C4-2B (cell line): ENCODE results near the gene AP4E1.
A peak's percentile ranks its signal among the peaks of the same experiment; 100 is the strongest.
"Not testable (repeated sequence)": the region's sequence is repeated elsewhere in the genome, so short reads cannot be mapped to it uniquely, and the experiment has no call there.

Experiments used
- H3K27ac ChIP-seq: fragments of 450-650 bp; 2 replicates; pipeline ENCODE4 v1.5.1; 2017
- CTCF ChIP-seq: fragments of 450-650 bp; conservative IDR thresholded peaks from 2 replicates; pipeline ENCODE4 v1.5.1; 2017; ENCODE audit warnings: mild to moderate bottlenecking
- ZFX ChIP-seq: fragments of 450-650 bp; IDR thresholded peaks from 2 replicates; pipeline ENCODE4 v1.6.1; 2017

AP4E1 gene

DNA sequence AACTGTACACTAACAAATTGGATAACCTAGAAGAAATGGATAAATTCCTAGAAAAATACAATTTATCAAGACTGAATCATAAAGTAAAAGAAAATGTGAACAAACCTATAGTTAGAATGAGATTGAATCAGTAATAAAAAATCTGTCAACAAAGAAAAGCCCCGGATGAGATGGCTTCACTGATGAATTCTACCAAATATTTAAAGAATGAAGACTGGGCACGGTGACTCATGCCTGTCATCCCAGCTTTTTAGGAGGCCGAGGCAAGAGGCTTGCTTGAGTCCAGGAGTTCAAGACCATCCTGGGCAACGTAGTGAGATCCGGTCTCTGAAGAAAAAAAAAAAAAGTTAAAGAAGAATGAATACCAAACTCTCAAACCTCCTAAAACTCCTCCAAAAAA, 17.7 kb upstream of the AP4E1 start:
- H3K27ac ChIP-seq, result no peak overlapping the region
- TF ChIP-seq CTCF (no peak), ZFX (no peak)

DNA sequence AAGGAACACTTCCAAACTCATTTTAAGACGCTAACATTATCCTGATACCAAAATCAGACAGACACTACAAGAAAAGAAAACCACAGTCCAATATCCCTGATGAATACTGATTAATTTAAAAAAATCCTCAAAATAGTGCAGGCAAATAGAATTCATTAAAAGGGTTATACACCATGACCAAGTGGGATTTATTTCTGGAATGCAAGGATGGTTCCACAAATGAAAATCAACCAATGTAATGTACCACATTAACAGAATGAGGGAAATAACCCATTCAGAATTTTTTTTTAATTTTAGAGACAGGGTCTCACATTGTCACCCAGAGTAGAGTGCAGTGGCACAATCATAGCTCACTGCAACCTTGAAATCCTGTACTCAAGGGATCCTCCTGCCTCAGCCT, 17.3 kb upstream of the AP4E1 start:
- H3K27ac ChIP-seq, result no peak overlapping the region
- TF ChIP-seq ZFX, result no peak
- TF ChIP-seq CTCF, result no peak

GRCh38 chr15:50893976-50894375, 14.5 kb upstream of the AP4E1 start:
- no peak overlapping the region for H3K27ac ChIP-seq
- TF ChIP-seq ZFX (no peak), CTCF (no peak)

- H3K27ac ChIP-seq, result not testable (repeated sequence)
Measured at GRCh38 chr15:50901390-50901789, 7.1 kb upstream of the AP4E1 start.

GRCh38 chr15:50904211-50904610, 4.3 kb upstream of the AP4E1 start:
- TF ChIP-seq ZFX, result no peak
- TF ChIP-seq CTCF, result no peak

DNA sequence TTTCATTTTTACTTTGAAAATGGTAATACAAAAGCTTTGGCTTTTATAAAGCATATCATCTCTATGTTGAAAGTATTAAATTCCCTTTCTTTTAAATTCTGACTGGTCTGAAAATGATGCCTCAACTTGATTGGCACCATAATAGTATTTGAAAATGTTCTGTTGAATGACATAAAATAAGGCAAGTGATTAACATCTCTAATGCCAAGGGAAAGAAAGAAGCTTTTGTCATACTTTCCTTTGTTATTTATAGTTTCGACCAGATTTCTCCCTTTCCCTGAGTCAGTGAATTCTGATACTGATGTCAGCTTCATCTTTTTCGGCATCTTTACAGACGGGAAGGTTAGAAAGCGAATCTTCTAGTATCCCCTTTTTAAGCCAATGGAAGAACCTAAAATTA, 3.4 kb upstream of the AP4E1 start:
- no peak overlapping the region for H3K27ac ChIP-seq
- no peak for TF ChIP-seq CTCF
- no peak for TF ChIP-seq ZFX

More at GRCh38 chr15:50904211-50904610, 4.3 kb upstream of the AP4E1 start:
- H3K27ac ChIP-seq, result no peak overlapping the region

DNA sequence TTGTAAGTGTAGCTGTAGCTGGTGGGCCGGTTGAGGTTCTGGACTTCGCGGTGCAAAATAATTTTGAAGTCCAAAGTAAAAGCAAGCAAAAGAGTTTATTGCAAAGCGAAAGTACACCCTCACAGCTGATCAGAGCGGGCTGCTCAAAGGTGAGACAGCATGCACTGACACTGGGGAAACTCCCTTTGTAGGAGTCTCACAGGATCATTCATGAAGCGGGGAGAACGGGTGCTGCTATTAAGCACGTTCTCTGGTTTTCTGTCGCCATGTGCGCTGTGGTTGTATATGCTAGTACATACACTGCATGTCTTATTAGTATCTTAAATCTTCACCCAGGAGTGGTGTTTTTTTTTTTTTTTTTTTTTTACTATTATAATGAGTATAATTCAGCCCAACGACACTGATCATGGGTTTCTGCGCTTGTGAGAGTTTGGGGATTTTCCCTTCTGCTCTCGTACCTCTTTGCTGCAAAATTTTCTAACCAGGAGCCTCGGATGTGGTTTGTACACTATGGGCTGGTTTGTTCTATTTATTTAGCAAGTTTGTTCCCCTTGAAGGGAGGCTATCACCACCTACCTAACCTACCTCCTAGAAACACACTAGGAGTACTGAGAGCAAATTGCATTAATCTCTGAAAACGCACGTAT, 1.4 kb upstream of the AP4E1 start:
- H3K27ac ChIP-seq, result no peak overlapping the region
- TF ChIP-seq ZFX (no peak), CTCF (no peak)

GRCh38 chr15:50907601-50908208, 778 bp upstream of the AP4E1 start:
- TF ChIP-seq CTCF (no peak), ZFX (no peak)

More at GRCh38 chr15:50907601-50908208, 778 bp upstream of the AP4E1 start:
- H3K27ac ChIP-seq, result peak overlapping the region; percentile 78
